ENCODE results near the gene RNFT2. TPM values are rescaled to one million over a fixed set of nuclear protein-coding genes. Genes with fewer than 3 reads are reported as not detected.

Gene RNFT2
- total RNA-seq, 4 donors from 2014 or later: 0.55 TPM; not detected in 3

DNA sequence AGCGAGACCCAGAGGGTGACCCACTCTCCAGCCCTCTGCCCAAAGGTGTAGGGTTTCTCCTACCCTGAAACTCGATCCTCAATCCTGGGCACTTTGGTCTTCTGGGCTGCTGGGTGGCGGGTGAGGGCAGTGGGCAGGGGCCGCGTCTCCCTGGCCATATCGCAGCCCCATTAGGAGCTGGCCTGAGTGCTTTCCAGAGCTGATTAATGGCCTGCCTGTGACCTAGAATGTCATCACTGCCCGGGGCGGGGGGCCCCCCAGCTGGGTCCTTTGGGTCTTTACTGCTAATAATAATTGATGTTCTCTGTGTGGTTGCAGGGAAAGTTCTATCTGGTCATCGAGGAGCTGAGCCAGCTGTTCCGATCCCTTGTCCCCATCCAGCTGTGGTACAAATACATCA is 95.4 kb downstream of the RNFT2 start:
- Histone ChIP-seq H3K27me3 (no peaks in the 10 kb centered on the region), H3K4me1 (no peaks in the 10 kb centered on the region), H3K4me3 (no peak overlapping the region), H3K27ac (no peak overlapping the region), H3K36me3 (no peaks in the 10 kb centered on the region), H3K9me3 (no peaks in the 10 kb centered on the region)
- no peak for DNase-seq
- TF ChIP-seq, protein P1, sequence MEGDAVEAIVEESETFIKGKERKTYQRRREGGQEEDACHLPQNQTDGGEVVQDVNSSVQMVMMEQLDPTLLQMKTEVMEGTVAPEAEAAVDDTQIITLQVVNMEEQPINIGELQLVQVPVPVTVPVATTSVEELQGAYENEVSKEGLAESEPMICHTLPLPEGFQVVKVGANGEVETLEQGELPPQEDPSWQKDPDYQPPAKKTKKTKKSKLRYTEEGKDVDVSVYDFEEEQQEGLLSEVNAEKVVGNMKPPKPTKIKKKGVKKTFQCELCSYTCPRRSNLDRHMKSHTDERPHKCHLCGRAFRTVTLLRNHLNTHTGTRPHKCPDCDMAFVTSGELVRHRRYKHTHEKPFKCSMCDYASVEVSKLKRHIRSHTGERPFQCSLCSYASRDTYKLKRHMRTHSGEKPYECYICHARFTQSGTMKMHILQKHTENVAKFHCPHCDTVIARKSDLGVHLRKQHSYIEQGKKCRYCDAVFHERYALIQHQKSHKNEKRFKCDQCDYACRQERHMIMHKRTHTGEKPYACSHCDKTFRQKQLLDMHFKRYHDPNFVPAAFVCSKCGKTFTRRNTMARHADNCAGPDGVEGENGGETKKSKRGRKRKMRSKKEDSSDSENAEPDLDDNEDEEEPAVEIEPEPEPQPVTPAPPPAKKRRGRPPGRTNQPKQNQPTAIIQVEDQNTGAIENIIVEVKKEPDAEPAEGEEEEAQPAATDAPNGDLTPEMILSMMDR (IDR thresholded peaks at IDR 0.05 in 4 of 5, conservative IDR thresholded peaks at IDR 0.05 in 1 of 5): no peak
- TF ChIP-seq POLR2A (IDR thresholded peaks at IDR 0.05): no peak
- in situ Hi-C loops (cut with MboI; ENCODE audit: low sequenced_read_pairs in 4 of 4): no loop called here
- intact Hi-C loops (cut with DNase I; ENCODE audit: low total_unique reads): no loop called here
- ATAC-seq: no peak

GRCh38 chr12:116835484-116835883 is 97.4 kb downstream of the RNFT2 start:
- Histone ChIP-seq H3K27ac (no peak overlapping the region), H3K4me3 (no peak overlapping the region), H3K9me3 (no peaks in the 10 kb centered on the region), H3K27me3 (no peaks in the 10 kb centered on the region), H3K4me1 (no peaks in the 10 kb centered on the region), H3K36me3 (no peaks in the 10 kb centered on the region)
- in situ Hi-C loops (cut with MboI; ENCODE audit: low sequenced_read_pairs in 4 of 4): no loop called here
- no peak for TF ChIP-seq POLR2A (IDR thresholded peaks at IDR 0.05)
- TF ChIP-seq, protein P1 (IDR thresholded peaks at IDR 0.05 in 4 of 5, conservative IDR thresholded peaks at IDR 0.05 in 1 of 5): no peak
- intact Hi-C loops (cut with DNase I; ENCODE audit: low total_unique reads): no loop called here
- DNase-seq: no peak
- ATAC-seq: no peak

- Histone ChIP-seq H3K4me1 (no peaks in the 10 kb centered on the region), H3K27ac (no peak overlapping the region), H3K4me3 (no peak overlapping the region), H3K27me3 (no peaks in the 10 kb centered on the region), H3K9me3 (no peaks in the 10 kb centered on the region), H3K36me3 (no peaks in the 10 kb centered on the region)
- intact Hi-C loops (cut with DNase I; ENCODE audit: low total_unique reads): no loop called here
- ATAC-seq: no peak
- no peak for DNase-seq
- TF ChIP-seq, protein P1 (IDR thresholded peaks at IDR 0.05 in 4 of 5, conservative IDR thresholded peaks at IDR 0.05 in 1 of 5): no peak
- in situ Hi-C loops (cut with MboI; ENCODE audit: low sequenced_read_pairs in 4 of 4): no loop called here
Measured at GRCh38 chr12:116837097-116837496, 99.0 kb downstream of the RNFT2 start.

GRCh38 chr12:116838365-116838764 is 100.2 kb downstream of the RNFT2 start:
- H3K36me3 ChIP-seq: no peaks in the 10 kb centered on the region
- no peak overlapping the region for H3K4me3 ChIP-seq

More at GRCh38 chr12:116838365-116838764, 100.2 kb downstream of the RNFT2 start:
- H3K9me3 ChIP-seq: no peaks in the 10 kb centered on the region
- H3K4me1 ChIP-seq: no peaks in the 10 kb centered on the region
- ATAC-seq (no peak), DNase-seq (no peak)
- no peak overlapping the region for H3K27ac ChIP-seq
- in situ Hi-C loops (cut with MboI; ENCODE audit: low sequenced_read_pairs in 4 of 4) (no loop called here), intact Hi-C loops (cut with DNase I; ENCODE audit: low total_unique reads) (no loop called here)
- TF ChIP-seq, protein P1 (IDR thresholded peaks at IDR 0.05 in 4 of 5, conservative IDR thresholded peaks at IDR 0.05 in 1 of 5): no peak
- TF ChIP-seq POLR2A (IDR thresholded peaks at IDR 0.05): no peak
- no peaks in the 10 kb centered on the region for H3K27me3 ChIP-seq
